ENCODE measurements around the gene STAT3. TPM values are rescaled to one million over a fixed set of nuclear protein-coding genes. Genes with fewer than 3 reads are reported as not detected.

The STAT3 gene
- total and polyA plus RNA-seq, 2 of the 13 experiments (the other 11 are each of a cell fraction or from before 2014, with no cell fraction given), result 61.8 to 62.4 TPM

GRCh38 chr17:42276609-42277341, 111.5 kb downstream of the STAT3 start (continued):
- TF ChIP-seq ZNF614 (CRISPR knock-in tag; IDR thresholded peaks at IDR 0.05; ENCODE audit: borderline replicate concordance) (0 out of 2 replicates have a peak, but pooled peaks have one; percentile 60), ZNF572 (CRISPR knock-in tag; IDR thresholded peaks at IDR 0.05) (peak; percentile 60; the same call in 1 of the 2 replicates), NFKB2 (CRISPR knock-in tag; IDR thresholded peaks at IDR 0.05; ENCODE audit: borderline replicate concordance) (peak; percentile 87), U2AF1 (optimal IDR thresholded peaks at IDR 0.05; ENCODE audit: low read depth, low read length) (peak; percentile 75), HCFC1 (IDR thresholded peaks at IDR 0.05; ENCODE audit: low read depth, low read length) (no peak), FOXJ3 (CRISPR knock-in tag; IDR thresholded peaks at IDR 0.05; ENCODE audit: borderline replicate concordance) (peak; percentile 56; the same call in 1 of the 2 replicates), SMAD1 (CRISPR knock-in tag; IDR thresholded peaks at IDR 0.05; ENCODE audit: borderline replicate concordance, low read depth) (no peak; the same call in 1 of the 2 replicates), KMT2A (CRISPR knock-in tag; IDR thresholded peaks at IDR 0.05) (peak; percentile 39; the same call in 1 of the 2 replicates), MED8 (CRISPR knock-in tag; IDR thresholded peaks at IDR 0.05; ENCODE audit: insufficient replicate concordance) (peak; percentile 77), MTF1 (CRISPR knock-in tag; IDR thresholded peaks at IDR 0.05) (peak; percentile 22; the same call in 1 of the 2 replicates)
- TF ChIP-seq, protein P1, sequence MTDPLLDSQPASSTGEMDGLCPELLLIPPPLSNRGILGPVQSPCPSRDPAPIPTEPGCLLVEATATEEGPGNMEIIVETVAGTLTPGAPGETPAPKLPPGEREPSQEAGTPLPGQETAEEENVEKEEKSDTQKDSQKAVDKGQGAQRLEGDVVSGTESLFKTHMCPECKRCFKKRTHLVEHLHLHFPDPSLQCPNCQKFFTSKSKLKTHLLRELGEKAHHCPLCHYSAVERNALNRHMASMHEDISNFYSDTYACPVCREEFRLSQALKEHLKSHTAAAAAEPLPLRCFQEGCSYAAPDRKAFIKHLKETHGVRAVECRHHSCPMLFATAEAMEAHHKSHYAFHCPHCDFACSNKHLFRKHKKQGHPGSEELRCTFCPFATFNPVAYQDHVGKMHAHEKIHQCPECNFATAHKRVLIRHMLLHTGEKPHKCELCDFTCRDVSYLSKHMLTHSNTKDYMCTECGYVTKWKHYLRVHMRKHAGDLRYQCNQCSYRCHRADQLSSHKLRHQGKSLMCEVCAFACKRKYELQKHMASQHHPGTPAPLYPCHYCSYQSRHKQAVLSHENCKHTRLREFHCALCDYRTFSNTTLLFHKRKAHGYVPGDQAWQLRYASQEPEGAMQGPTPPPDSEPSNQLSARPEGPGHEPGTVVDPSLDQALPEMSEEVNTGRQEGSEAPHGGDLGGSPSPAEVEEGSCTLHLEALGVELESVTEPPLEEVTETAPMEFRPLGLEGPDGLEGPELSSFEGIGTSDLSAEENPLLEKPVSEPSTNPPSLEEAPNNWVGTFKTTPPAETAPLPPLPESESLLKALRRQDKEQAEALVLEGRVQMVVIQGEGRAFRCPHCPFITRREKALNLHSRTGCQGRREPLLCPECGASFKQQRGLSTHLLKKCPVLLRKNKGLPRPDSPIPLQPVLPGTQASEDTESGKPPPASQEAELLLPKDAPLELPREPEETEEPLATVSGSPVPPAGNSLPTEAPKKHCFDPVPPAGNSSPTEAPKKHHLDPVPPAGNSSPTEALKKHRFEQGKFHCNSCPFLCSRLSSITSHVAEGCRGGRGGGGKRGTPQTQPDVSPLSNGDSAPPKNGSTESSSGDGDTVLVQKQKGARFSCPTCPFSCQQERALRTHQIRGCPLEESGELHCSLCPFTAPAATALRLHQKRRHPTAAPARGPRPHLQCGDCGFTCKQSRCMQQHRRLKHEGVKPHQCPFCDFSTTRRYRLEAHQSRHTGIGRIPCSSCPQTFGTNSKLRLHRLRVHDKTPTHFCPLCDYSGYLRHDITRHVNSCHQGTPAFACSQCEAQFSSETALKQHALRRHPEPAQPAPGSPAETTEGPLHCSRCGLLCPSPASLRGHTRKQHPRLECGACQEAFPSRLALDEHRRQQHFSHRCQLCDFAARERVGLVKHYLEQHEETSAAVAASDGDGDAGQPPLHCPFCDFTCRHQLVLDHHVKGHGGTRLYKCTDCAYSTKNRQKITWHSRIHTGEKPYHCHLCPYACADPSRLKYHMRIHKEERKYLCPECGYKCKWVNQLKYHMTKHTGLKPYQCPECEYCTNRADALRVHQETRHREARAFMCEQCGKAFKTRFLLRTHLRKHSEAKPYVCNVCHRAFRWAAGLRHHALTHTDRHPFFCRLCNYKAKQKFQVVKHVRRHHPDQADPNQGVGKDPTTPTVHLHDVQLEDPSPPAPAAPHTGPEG (CRISPR knock-in tag; IDR thresholded peaks at IDR 0.05), result peak; percentile 96
- TF ChIP-seq, protein P2, sequence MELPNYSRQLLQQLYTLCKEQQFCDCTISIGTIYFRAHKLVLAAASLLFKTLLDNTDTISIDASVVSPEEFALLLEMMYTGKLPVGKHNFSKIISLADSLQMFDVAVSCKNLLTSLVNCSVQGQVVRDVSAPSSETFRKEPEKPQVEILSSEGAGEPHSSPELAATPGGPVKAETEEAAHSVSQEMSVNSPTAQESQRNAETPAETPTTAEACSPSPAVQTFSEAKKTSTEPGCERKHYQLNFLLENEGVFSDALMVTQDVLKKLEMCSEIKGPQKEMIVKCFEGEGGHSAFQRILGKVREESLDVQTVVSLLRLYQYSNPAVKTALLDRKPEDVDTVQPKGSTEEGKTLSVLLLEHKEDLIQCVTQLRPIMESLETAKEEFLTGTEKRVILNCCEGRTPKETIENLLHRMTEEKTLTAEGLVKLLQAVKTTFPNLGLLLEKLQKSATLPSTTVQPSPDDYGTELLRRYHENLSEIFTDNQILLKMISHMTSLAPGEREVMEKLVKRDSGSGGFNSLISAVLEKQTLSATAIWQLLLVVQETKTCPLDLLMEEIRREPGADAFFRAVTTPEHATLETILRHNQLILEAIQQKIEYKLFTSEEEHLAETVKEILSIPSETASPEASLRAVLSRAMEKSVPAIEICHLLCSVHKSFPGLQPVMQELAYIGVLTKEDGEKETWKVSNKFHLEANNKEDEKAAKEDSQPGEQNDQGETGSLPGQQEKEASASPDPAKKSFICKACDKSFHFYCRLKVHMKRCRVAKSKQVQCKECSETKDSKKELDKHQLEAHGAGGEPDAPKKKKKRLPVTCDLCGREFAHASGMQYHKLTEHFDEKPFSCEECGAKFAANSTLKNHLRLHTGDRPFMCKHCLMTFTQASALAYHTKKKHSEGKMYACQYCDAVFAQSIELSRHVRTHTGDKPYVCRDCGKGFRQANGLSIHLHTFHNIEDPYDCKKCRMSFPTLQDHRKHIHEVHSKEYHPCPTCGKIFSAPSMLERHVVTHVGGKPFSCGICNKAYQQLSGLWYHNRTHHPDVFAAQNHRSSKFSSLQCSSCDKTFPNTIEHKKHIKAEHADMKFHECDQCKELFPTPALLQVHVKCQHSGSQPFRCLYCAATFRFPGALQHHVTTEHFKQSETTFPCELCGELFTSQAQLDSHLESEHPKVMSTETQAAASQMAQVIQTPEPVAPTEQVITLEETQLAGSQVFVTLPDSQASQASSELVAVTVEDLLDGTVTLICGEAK (IDR thresholded peaks at IDR 0.05), result no peak
- TF ChIP-seq, protein P2 (CRISPR knock-in tag; IDR thresholded peaks at IDR 0.05), result 0 out of 2 replicates have a peak, but pooled peaks have one; percentile 29
